CD4-positive, alpha-beta T cell treated with Interleukin-6 for 4 hours (primary cell): Measurements from ENCODE around the gene MRPL17.
A peak's percentile ranks its signal among the peaks of the same experiment; 100 is the strongest.
"Not testable (repeated sequence)": the region's sequence is repeated elsewhere in the genome, so short reads cannot be mapped to it uniquely, and the experiment has no call there.

Experiments used
- DNase-seq: peaks from one replicate; pipeline ENCODE4 v3.0.0-alpha.2; 2020; ENCODE audit warnings: mixed read lengths

Gene MRPL17

DNA sequence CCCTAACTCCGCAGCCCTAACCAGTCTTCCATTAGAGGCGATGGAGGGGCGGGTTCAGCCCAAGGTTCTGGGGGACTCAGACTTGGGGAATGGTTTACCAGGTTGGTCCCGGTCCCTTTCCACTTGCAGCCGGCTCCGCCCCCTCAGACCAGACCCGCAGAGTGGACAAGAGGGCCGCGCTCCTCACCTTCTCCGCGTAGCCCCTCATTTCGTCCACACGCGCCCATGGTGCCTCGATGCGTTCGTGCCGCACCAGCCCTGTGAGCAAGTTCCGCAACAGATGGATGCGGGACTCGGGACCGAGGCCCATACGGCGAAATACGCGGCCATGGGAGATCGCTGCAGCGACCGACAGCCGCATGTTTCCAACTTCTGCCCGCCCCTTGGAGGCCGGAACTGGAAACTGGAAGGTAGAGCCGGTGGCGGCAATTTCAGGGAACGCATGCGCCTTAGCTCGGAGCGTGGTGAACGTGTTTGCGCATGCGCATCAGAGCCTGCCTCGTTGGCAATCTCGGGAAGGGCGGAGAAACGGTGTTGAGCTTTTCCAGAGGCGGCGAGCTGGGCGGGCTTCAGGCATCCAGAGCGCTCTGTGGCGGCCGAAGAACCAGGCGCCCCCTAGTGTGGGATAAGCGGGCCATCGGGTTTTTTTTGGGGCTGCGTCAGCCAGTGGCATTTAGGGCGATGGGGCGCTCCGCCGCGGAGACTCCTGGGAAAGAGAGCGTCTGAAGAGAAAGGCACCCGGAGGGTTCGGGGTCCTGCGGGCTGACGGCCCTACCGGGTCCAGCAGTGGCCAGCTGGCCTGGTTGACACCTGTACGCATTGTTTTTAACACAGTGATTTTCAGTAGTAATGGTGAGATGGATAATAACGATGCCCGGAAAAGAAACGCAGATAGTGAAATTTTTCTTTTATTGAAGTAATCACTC is at the start of gene MRPL17:
TSS of gene MRPL17 (minus strand) at position 405 of the 926 bp plus-strand sequence. CDS start at position 361, 44 bp downstream.
- DNase-seq, result peak; percentile 99

DNA sequence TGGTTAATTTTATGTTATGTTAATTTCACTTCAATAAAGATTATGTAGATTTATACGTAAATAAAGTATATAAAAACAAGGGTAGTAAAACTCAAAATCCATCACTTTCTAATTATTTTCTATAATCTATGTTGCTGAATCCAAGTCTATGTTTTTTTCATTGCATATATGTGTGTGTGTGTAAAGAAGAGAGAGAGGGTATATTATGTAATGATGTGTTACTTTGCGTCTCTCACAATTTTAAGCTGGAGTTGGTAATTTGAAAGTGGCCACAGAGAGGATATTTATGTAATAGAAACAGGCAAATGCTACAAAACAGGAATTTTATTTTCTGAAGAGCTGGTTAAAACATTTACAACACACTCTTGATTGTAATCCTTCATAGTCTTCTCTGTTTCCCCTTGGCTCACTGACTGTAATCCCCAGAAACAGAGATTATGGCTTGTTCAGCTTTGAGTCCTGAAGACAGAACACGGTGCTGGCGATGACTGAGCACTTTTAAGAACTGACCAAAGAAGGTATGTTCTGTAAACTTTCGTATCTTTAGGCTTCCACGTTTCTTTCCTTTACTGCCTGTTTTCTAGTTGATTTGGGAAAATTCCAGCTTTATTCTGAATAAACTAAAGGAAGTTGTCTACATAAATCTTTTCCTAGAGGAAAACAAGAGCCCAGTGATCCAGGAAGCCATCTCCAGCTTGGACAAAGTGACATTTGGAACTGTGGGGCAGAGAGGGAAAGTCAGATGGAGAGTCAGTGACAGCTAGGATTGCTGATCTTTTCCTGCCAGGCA is 45.0 kb upstream of the MRPL17 start:
- DNase-seq, result no peak

DNA sequence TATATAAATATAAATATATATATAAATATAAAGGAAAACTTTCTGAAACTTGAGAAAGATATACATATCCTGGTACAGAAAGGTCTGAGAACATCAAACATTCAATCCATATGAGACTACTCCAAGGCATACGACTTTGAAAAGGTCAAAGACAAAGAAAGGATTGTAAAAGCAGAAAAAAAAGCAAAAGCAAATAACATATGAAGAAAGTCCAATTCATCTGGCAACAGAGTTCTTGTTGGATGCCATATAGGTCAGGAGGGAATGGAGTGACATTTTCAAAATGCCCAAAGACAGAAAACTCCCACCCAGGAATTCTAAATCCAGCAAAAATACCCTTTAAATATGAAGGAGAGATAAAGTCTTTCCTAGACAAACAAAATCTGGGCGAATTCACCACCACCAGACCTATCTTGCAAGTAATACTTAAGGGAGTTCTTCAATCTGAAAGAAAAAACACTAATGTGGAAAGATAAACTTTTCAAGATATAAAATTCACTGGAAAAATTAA is 42.3 kb upstream of the MRPL17 start:
- DNase-seq, result no peak

DNA sequence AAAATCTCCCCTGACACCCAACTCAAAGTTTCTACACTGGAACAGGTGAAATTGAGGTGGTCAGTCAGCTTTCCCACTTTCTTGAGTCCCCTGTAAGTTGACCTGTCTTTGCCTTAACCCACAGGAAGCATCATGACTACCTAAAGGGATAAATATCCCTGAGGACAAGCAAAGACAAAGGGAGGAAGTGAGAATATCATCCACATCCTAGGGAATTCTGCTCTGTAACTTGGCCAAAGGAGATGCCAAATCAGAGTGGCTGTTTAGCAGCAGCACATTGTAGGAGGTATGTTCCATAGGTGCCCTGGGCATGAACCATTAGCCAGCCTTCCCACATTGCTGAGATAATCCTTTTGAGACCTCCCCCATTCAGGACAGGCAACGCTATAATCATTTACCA is 40.9 kb upstream of the MRPL17 start:
- DNase-seq, result no peak

DNA sequence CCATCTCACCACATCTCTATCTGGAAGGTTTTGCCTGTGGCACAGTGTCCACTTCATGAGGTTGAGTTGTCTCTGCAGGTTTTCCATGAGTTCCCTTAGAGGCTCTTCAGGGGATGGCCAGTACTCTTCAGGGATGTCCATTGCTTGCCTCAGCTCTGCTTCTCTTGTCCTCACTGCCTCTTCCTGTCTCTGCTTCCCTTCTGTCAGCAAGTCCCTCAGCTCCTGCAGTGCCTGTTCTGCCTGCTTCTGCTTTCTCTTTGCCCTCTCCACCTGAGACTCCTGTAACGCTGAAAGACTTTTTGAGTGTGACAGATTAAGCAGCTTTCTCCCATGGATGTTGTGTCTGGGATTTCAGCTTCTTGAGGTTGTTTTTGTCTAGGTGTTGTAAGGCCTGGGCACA is 38.2 kb upstream of the MRPL17 start:
- no peak for DNase-seq

DNA sequence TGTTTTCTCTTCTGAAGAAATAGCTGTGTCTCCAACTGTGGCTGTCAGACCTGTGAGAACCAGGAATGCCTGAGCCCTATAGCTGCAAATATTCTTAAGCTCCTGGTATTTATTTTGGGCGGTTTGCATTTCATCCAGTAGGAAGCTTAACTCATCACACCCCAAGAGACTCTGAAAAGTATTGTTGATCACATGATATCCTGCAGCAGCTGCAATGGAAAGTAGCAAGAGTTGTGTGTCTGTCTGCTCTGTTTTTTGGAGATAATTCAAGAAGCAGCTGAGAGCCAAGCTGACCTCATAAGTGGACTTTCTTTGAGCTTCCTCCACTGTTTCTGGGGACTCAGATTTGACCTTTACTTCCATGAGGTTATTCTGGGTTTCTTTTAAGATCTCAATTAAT is 36.4 kb upstream of the MRPL17 start:
- DNase-seq, result no peak

DNA sequence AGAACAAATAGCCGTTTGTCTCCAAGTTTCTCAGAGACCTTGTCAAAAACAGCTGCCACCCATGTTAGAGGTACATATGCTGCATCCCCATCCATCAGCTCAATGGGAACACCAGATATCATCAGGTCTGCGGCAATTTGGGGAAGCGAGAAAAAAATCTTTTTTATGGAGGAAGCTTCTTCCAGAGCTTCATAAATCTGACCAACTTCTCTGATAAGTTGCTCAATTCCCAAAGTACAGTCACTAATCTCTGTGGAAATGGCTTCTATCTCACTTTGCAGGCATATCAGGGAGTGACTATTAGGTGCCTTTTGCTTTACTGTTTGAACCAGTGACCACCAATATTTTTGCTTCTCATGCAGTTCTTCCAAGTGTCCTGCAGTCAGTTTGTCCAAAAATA is 34.3 kb upstream of the MRPL17 start:
- no peak for DNase-seq

DNA sequence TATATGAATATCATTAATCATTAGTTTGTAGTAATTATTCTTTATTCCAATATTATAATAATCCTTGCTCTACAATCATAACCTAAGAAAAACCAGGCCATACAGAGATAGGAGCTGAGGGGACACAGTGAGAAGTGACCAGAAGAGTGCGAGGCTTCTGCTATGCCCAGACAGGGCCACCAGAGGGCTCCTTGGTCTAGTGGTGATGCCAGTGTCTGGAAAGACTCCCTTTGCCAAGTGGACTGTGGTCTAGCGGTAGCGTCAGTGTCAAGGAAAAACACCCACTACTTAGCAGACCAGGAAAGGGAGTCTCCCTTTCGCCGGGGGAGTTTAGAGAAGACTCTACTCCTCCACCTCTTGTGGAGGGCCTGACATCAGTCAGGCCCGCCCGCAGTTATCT is 28.4 kb upstream of the MRPL17 start:
- peak; percentile 46 for DNase-seq

DNA sequence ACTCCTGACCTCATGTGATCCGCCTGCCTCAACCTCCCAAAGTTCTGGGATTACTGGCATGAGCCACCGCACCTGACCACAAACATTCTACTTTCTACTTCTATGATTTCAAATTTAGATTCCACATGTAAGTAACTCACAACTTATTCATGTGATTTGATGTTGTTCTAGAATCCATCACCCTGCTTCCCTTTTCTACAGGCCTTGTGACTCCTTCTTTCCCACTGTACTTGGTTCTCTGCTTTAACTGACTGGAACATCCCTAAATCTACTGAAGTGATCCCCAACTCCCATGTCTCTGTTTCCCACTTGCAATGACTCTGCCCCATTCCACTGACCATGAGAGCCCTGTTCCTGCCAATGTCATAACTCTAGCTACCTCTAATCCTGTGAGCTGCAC is 25.7 kb upstream of the MRPL17 start:
- DNase-seq, result no peak

DNA sequence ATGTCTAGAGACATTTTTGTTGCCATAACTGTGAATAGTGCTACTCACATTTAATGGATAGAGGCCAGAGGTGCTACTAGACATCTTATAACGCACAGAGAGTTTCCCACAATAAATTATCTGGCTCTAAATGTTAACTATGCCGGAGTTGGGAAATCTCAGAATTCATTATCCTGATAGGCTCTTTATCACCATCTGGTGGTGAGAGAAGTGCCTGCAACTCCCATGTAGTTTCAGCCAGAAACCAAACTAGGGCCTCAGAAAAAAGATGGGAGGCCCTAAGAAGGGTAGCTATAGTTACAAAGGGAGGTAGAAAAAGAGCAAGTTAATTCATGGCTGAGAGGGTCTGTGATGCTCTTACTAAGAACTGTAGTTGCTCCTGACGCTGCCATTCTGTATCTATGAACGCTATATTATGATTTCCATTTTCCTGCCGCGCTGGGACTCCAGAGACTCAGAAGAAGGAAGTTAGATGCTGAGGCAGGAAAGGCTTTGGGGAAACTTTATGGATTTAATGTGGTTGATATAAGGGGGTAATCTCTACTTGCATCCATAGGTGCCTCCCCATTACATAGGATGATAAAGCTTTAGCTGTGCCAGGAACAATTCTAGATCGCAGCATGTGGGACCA is 22.9 kb upstream of the MRPL17 start:
- DNase-seq, result peak; percentile 58

DNA sequence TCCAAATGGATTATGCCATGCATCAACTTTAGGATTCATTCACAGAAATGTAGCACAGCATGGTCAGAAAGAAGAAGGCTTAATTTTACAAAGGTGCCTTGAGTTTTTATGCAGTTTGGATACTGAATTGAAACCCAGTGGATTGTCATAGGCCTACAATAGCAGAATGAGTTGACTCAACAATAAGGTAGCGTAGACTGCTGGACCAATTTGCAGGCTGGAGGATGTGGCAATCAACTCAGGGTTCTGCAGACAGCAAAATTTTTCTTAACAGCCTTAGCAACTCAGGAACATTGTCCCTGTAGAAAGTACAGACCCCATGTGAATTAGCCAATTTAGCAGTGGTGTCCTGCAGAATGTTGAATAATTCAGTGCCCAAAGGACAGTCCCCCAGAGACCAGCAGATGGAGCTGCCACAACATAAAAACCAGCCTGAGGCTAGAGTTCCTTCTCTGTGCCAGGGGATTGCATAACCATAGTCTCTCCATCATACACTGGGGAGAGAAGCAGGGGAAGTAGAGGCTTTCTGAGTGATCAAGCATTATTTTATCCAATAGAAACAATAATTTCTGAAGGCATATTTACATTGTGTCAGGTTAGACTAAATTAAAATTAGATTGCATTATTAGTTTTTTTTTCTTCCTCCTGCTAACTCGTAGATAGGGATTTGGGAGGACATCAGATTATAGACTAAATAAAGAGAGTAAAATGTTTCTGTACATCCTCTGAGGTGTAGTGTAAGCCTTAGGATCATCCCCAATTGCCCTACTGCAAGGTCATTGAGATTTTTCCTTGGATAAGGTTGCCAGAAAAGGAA is 20.3 kb upstream of the MRPL17 start:
- DNase-seq, result peak; percentile 51

DNA sequence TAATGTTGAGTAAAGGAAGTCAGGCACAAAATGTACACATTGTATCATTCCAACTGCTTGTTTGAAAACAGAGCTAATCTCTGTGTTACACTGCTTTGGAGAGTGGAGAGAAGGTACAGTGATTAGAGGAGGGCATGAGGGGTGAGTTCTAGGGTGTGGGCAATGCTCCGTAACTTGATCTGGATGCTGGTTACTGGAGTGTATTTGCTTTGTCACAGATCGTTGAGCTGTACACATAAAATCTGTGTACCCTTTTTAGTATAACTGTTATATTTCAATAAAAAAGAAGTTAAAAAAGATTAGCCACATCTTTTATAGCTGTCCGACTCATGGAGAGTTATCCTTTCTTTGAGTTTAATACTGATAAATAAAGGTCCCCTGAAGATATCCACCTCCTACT is 18.8 kb upstream of the MRPL17 start:
- DNase-seq, result not testable (repeated sequence)

DNA sequence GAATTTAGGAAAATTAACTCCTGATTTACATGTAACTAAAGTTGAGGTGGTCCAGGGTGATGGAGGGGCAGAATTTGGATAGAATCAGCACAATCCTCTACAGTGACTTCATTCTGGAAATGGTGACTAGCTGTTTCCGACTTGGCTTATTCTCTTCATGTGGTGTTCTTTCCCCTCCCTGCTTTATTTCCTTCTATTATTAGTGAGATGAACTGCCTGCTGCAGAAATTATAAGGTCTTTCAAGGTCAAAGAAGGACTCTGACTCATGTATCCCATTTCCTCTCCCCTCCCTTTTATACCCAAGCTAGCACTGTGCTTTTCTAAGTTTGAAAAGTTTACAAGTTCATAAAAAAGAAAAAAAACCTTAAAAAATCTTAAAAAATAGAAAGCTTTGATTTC is 12.2 kb upstream of the MRPL17 start:
- no peak for DNase-seq

DNA sequence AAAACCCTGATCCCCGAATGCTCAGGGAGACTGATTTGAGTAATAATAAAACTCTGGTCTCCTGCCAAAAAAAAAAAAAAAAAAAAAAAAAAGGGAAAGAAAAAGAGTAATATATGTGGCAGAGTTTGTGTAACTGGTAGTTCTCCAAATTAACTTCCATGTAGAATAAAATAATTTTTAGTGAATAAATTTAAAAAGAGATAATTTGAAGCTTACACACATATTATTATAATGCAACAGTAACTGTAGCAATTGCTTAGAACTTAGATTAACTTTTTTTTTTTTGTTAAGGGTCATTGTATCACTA is 11.0 kb upstream of the MRPL17 start:
- DNase-seq, result no peak

DNA sequence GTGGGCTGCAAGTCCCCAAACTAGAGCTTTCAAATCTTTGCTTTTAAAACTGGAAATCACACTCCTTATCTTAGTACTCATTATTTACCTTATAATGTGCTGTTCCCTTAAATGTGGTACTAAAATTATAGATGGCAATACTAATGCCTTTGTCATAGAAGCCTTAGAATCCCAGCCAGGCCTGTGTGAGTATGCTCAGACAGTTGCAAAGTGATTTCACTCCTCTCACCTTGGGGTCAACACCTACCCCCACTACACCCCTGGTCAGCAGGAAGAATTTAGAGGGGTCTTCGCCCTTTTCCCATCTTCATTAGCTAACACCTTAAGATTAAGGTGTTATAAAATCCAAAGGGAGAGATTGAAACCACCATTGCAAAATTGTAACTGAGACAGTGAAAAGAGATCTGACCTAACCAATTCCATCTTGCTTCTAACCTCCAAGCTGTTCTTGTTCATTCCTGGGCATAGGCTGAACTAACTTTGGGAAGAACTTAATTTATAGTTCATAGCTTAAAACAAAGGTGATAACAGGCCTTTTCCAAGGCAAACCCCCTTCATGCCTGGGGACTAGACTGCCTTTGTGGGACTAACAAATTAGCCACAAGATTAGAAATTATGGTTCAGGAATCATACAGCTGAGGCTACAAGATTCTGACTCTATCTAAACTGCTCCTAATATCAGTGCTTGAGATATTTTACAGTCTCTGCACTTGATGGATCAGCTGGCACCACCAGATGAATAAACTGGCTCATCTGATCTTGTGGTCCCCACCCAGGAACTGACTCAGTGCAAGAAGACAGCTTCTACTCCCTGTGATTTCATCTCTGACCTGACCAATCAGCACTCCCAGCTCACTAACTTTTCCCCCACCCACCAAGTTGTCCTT is 10.4 kb upstream of the MRPL17 start:
- DNase-seq, result peak; percentile 46

DNA sequence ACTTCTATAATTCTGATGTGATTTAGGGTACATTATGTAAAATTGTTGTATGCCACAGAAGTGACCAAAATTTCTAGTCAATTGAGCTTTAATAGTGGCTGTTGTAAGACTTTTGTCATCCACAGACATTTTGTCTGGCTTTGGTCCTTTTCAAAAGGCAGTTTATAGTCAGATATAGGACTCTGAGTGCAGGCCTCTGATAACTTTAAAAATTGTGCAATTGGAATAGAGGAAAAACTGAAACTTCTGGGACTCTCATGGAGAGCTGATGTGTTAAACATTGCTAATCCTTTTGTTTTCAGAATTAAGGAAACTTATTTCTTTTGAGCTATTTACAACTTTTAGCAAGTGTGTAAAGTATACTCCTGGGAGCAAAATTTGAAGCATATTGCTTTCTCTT is 9.0 kb upstream of the MRPL17 start:
- DNase-seq, result no peak

DNA sequence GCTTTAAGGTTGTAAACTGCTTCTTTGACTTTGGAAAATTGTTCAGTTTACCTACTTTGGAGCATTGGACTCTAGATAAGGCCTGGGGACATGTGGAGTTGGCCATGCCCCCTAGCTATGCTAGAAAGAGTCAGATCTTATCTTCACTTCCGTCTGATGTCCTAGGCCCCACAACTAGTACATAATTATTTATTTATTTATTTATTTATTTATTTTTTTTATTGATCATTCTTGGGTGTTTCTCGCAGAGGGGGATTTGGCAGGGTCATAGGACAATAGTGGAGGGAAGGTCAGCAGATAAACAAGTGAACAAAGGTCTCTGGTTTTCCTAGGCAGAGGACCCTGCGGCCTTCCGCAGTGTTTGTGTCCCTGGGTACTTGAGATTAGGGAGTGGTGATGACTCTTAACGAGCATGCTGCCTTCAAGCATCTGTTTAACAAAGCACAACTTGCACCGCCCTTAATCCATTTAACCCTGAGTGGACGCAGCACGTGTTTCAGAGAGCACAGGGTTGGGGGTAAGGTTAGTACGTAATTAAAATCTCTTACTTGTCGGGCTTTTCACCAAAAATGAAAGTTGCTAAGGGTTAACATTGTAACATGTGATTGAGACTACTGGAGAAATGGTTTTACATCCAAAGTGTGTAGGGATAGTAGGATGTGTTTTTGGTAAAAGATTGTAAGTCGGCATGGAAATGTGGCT is 7.4 kb upstream of the MRPL17 start:
- not testable (repeated sequence) for DNase-seq

DNA sequence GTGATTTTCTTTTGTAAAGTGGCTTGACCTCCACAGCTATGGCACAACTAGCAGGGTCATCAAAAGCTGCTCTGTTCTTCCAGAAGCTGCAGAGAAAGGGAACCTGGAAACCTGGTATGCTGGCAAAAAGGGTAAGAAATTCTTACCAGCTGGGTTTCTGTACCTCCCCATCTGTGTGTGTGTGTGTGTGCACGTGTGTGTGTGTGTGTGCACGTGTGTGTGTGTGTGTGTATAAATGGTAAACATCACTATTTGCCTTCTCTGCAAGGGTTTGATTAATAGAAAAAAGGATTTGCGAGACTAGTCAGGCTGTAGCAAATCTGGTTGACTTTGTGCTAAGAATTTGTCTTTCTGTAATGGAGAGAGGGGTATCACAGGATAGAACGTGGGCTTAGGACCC is 4.7 kb upstream of the MRPL17 start:
- no peak for DNase-seq

DNA sequence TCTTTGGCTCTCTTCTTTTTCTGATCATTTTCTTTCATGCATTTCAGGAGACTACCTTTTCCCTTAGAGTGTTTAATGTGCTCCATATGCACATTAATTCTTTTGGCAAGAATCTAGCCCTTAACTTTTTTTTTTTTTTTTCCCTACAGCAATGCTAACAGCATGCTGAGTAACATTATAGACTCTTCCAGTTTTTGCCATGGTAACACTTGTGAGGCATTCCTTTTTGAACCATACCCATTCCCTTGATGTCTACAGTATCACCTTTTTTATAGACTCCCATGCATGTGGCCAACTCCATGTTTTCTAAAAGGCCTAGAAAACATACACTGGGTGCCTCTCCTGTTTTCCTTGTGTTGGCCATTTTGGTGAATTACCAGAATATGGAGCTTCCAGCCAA is 2.9 kb upstream of the MRPL17 start:
- no peak for DNase-seq

DNA sequence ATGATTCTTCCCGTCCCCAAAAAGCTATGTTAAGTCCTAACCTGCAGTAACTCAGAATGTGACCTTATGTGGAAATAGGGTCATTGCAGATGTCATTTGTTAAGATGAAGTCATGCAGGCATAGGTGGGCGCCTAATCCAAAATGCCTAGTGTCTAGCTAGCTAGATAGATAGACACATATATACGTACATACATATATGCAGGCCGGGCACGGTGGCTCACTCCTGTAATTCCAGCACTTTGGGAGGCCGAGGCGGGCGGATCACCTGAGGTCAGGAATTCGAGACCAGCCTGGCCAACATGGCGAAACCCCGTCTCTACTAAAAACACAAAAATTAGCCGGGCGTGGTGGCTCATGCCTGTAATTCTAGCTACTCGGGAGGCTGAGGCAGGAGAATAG is 928 bp upstream of the MRPL17 start:
- not testable (repeated sequence) for DNase-seq

DNA sequence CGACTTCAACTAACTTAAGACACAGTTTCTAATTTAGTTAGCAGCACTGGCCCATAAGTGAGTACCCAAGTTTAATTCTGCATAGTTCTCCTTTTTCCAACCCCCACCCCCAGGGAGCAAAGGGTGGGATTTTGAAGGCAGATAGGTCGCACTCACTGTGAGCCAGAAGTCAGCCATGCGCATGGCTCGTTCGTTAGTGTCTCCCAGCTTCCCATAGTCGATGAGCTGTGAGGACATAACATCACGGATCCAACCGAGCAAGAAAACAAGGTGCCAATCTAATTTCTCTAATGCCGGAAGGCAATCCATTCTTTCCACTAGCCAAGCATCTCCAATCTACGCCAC is 577 bp downstream of the MRPL17 start:
- no peak for DNase-seq
